Spinal cord (tissue), 10 donors: Measurements from ENCODE around the gene SLC4A2. TPM values are rescaled to one million over a fixed set of nuclear protein-coding genes. Genes with fewer than 3 reads are reported as not detected.
A peak's percentile ranks its signal among the peaks of the same experiment; 100 is the strongest.
"Not testable (repeated sequence)": the region's sequence is repeated elsewhere in the genome, so short reads cannot be mapped to it uniquely, and the experiment has no call there.

Experiments
- DNase-seq, 6 donors: peaks; one replicate each; pipeline versions ENCODE4 v3.0.0 to v3.0.0-alpha.2; 2013 to 2015; ENCODE audit warnings: low spot score in 6 of 6, low read depth in 4 of 6
- H3K27ac ChIP-seq: one replicate; pipeline ENCODE4 v1.5.1; 2013; ENCODE audit warnings: low read depth, low read length, control low read depth
- H3K27me3 ChIP-seq: one replicate; pipeline ENCODE4 v1.6.1; 2013; ENCODE audit warnings: low read length; ENCODE audit not compliant: control insufficient read depth, insufficient read depth
- H3K36me3 ChIP-seq: one replicate; pipeline ENCODE4 v1.6.1; 2013; ENCODE audit warnings: low read length; ENCODE audit not compliant: control insufficient read depth, insufficient read depth
- H3K4me1 ChIP-seq: one replicate; pipeline ENCODE4 v1.6.1; 2013; ENCODE audit warnings: low read length; ENCODE audit not compliant: control insufficient read depth, insufficient read depth
- H3K4me3 ChIP-seq: one replicate; pipeline ENCODE4 v1.5.1; 2013; ENCODE audit warnings: low read depth, low read length, control low read depth
- H3K9me3 ChIP-seq: one replicate; pipeline ENCODE4 v1.6.1; 2013; ENCODE audit warnings: low read length; ENCODE audit not compliant: control insufficient read depth, insufficient read depth
- WGBS: methylation state at CpG from one replicate; pipeline ENCODE4 v1.1.5; 2013; ENCODE audit warnings: missing lambda C conversion rate; ENCODE audit not compliant: insufficient coverage; 5-methylcytosine and 5-hydroxymethylcytosine counted together
- long read RNA-seq, 4 donors: transcript quantifications; one replicate each; lab custom pipeline, GENCODE V29; 2026
- polyA plus RNA-seq, 2 donors: library from polyadenylated mRNA; unstranded; fragments of 120-200 nt; gene quantifications; one replicate each; pipeline ENCODE4 v1.2.1, GENCODE V29; 2013; ENCODE audit not compliant: insufficient read length in 2 of 2
- total RNA-seq, 2 donors: library from RNA; depleted of rRNA in 1 of 2; stranded (reverse); fragments of 120-200 nt in 1 of 2; fragments of >200 nt in 1 of 2; gene quantifications; one replicate each; pipeline versions ENCODE4 v1.2.3 to v1.2.4, GENCODE V29; 2013 to 2014
- donor health status: healthy.

SLC4A2 gene
- total RNA-seq: 100 to 1,000 TPM in 1 of 2 donors, 10 to 100 TPM in 1; 27.5 to 101 TPM
- 10 to 100 TPM; 69.3 to 89.8 TPM for polyA plus RNA-seq
- long read RNA-seq, donor 1, full-length matches to known transcripts: 7 of 12 reads
- long read RNA-seq, donor 1, partial matches to known transcripts: 5 of 12 reads
- long read RNA-seq, donor 1, other reads (novel, unspliced or antisense): 0 of 12 reads
- long read RNA-seq, donor 2: 0 reads
- long read RNA-seq, donor 3, full-length matches to known transcripts: 4 of 4 reads
- long read RNA-seq, donor 3, partial matches to known transcripts: 0 of 4 reads
- long read RNA-seq, donor 3, other reads (novel, unspliced or antisense): 0 of 4 reads
- long read RNA-seq, donor 4, full-length matches to known transcripts: 8 of 13 reads
- long read RNA-seq, donor 4, partial matches to known transcripts: 5 of 13 reads
- long read RNA-seq, donor 4, other reads (novel, unspliced or antisense): 0 of 13 reads

GRCh38 chr7:151059367-151060112 is at the start of gene SLC4A2:
Gene SLC4A2, plus strand, starts transcription at chr7:151059589. Its CDS starts 2,399 bp downstream, at chr7:151061988.
- Histone ChIP-seq H3K27ac (peak within 1 kb of the TSS; percentile 99), H3K4me1 (peaks cover 71% of the 10 kb centered on the region), H3K9me3 (no peaks in the 10 kb centered on the region), H3K4me3 (peak within 1 kb of the TSS; percentile 82), H3K36me3 (peaks cover 31% of the 10 kb centered on the region), H3K27me3 (peaks cover 2% of the 10 kb centered on the region)
- WGBS: 0% methylated on average over 71 of the region's 75 CpGs
- DNase-seq: peak in 3 of 6 donors; percentile 69 to 94 (median 84)

- 21% methylated on average over 7 of the region's 7 CpGs for WGBS
- no peak for DNase-seq
- H3K27me3 ChIP-seq: peaks cover 10% of the 10 kb centered on the region
Observed at GRCh38 chr7:151010037-151010306, 49.4 kb upstream of the SLC4A2 start.

GRCh38 chr7:151010307-151011096 is 48.9 kb upstream of the SLC4A2 start:
- Histone ChIP-seq H3K4me3 (no peak overlapping the region), H3K27me3 (peaks cover 10% of the 10 kb centered on the region), H3K27ac (no peak overlapping the region), H3K36me3 (peaks cover 13% of the 10 kb centered on the region), H3K9me3 (no peaks in the 10 kb centered on the region), H3K4me1 (peaks cover 56% of the 10 kb centered on the region)
- DNase-seq: peak in 1 of 6 donors; percentile 38
- 33% methylated on average over 17 of the region's 18 CpGs for WGBS

More at GRCh38 chr7:151010037-151010306, 49.4 kb upstream of the SLC4A2 start:
- Histone ChIP-seq H3K4me3 (no peak overlapping the region), H3K36me3 (peaks cover 13% of the 10 kb centered on the region), H3K4me1 (peaks cover 56% of the 10 kb centered on the region), H3K27ac (no peak overlapping the region), H3K9me3 (no peaks in the 10 kb centered on the region)

GRCh38 chr7:151011097-151011409 is 48.3 kb upstream of the SLC4A2 start:
- no peak for DNase-seq
- Histone ChIP-seq H3K27me3 (peaks cover 10% of the 10 kb centered on the region), H3K36me3 (peaks cover 13% of the 10 kb centered on the region), H3K9me3 (no peaks in the 10 kb centered on the region), H3K4me3 (no peak overlapping the region), H3K27ac (no peak overlapping the region), H3K4me1 (peaks cover 56% of the 10 kb centered on the region)
- WGBS: no CpG with 5 or more reads among the region's 1 CpG

GRCh38 chr7:151011616-151012015 is 47.8 kb upstream of the SLC4A2 start:
- peaks cover 56% of the 10 kb centered on the region for H3K4me1 ChIP-seq
- H3K4me3 ChIP-seq, H3K27ac ChIP-seq, H3K9me3 ChIP-seq, DNase-seq: not testable (repeated sequence)
- peaks cover 16% of the 10 kb centered on the region for H3K36me3 ChIP-seq
- H3K27me3 ChIP-seq: peaks cover 10% of the 10 kb centered on the region
- 90% methylated on average over 7 of the region's 12 CpGs for WGBS

- DNase-seq: no peak
- Histone ChIP-seq H3K9me3 (no peaks in the 10 kb centered on the region), H3K27ac (no peak overlapping the region), H3K4me3 (no peak overlapping the region), H3K27me3 (peaks cover 10% of the 10 kb centered on the region), H3K4me1 (peaks cover 56% of the 10 kb centered on the region), H3K36me3 (peaks cover 12% of the 10 kb centered on the region)
- WGBS: 93% methylated on average over 6 of the region's 6 CpGs
Observed at GRCh38 chr7:151012031-151012692, 47.2 kb upstream of the SLC4A2 start.

GRCh38 chr7:151012911-151013347 is 46.5 kb upstream of the SLC4A2 start:
- Histone ChIP-seq H3K4me3 (peak overlapping the region; percentile 40), H3K27ac (peak overlapping the region; percentile 47), H3K36me3 (peaks cover 9% of the 10 kb centered on the region), H3K27me3 (peaks cover 11% of the 10 kb centered on the region), H3K4me1 (peaks cover 57% of the 10 kb centered on the region), H3K9me3 (no peaks in the 10 kb centered on the region)
- DNase-seq: peak in 2 of 6 donors; percentile 69 to 87
- 10% methylated on average over 22 of the region's 23 CpGs for WGBS

- no peak for DNase-seq
- H3K36me3 ChIP-seq: peaks cover 9% of the 10 kb centered on the region
- no peaks in the 10 kb centered on the region for H3K9me3 ChIP-seq
- peaks cover 58% of the 10 kb centered on the region for H3K4me1 ChIP-seq
- H3K4me3 ChIP-seq: peak overlapping the region; percentile 40
- peaks cover 15% of the 10 kb centered on the region for H3K27me3 ChIP-seq
- H3K27ac ChIP-seq: peak overlapping the region; percentile 47
- WGBS: under 1% methylated on average over 20 of the region's 26 CpGs
Observed at GRCh38 chr7:151013356-151013732, 46.0 kb upstream of the SLC4A2 start.
